Brain microvascular endothelial cell (primary cell): Measurements from ENCODE around the gene SPESP1.

Source experiments
- DNase-seq: peaks from one replicate; pipeline ENCODE4 v3.0.0-alpha.2; 2020
- H3K27ac ChIP-seq: fragments of 250-450 bp; sonication (Bioruptor Pico); 2 replicates; pipeline ENCODE4 v1.5.1; 2020; ENCODE audit warnings: mild to moderate bottlenecking, moderate library complexity
- H3K27me3 ChIP-seq: fragments of 250-450 bp; sonication (Bioruptor Pico); replicated peaks from 2 replicates; pipeline ENCODE4 v1.5.1; 2020; ENCODE audit warnings: mild to moderate bottlenecking
- H3K36me3 ChIP-seq: fragments of 250-450 bp; sonication (Bioruptor Pico); replicated peaks from 2 replicates; pipeline ENCODE4 v1.5.1; 2020; ENCODE audit warnings: mild to moderate bottlenecking
- H3K4me3 ChIP-seq: 2 replicates; pipeline ENCODE4 v1.5.1; 2011; ENCODE audit warnings: low read depth, mild to moderate bottlenecking, control low read depth, low read length, moderate library complexity
- in situ Hi-C: cut with HindIII; loops from 2 replicates; pipeline ENCODE4 v1.10.0; 2017; ENCODE audit warnings: low sequenced_read_pairs, low pct_ligation_motif_present
- TF ChIP-seq, protein P1 (sequence below): IDR thresholded peaks from 2 replicates; pipeline ENCODE4 v1.5.1; 2011; ENCODE audit warnings: low read depth, mild to moderate bottlenecking, moderate library complexity, low read length, control low read depth, inconsistent platforms; ENCODE audit errors: missing control alignments

SPESP1 gene

DNA sequence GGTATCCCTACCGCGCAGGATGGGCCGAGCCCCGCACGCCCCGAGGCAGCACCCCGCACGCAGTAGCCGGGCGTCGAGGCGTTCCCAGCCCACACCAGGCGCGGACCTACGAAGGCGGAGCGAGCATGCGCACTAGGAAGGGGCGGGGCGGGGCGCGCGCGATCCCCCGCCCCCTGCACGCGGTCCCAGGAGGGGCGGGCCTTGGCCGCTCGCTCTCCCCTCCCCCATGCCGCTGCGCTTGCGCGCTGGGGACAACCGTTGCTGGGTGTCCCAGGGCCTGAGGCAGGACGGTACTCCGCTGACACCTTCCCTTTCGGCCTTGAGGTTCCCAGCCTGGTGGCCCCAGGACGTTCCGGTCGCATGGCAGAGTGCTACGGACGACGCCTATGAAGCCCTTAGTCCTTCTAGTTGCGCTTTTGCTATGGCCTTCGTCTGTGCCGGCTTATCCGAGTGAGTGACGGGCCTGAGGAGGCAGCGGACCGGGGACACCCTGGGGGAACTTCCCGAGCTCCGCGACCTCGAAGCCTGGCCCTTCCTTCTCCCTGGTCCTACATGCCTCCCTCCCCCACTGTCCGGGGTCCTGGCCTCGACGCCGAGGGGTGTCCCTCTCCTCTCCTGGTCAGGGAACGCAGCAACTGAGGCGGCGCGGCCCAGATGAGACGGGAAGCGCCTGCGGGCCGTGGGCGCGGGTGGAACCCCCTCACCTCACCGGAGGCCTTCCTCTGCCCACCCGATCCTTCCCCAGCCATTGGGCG, at the start of gene SPESP1:
TSS of gene SPESP1 (plus strand) at position 258 of the 755 bp plus-strand sequence. CDS start at position 387, 129 bp downstream.
- H3K27me3 ChIP-seq: peaks cover 2% of the 10 kb centered on the region
- H3K36me3 ChIP-seq: no peaks in the 10 kb centered on the region
- TF ChIP-seq, protein P1, sequence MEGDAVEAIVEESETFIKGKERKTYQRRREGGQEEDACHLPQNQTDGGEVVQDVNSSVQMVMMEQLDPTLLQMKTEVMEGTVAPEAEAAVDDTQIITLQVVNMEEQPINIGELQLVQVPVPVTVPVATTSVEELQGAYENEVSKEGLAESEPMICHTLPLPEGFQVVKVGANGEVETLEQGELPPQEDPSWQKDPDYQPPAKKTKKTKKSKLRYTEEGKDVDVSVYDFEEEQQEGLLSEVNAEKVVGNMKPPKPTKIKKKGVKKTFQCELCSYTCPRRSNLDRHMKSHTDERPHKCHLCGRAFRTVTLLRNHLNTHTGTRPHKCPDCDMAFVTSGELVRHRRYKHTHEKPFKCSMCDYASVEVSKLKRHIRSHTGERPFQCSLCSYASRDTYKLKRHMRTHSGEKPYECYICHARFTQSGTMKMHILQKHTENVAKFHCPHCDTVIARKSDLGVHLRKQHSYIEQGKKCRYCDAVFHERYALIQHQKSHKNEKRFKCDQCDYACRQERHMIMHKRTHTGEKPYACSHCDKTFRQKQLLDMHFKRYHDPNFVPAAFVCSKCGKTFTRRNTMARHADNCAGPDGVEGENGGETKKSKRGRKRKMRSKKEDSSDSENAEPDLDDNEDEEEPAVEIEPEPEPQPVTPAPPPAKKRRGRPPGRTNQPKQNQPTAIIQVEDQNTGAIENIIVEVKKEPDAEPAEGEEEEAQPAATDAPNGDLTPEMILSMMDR: no peak
- DNase-seq: peak; percentile 1
- H3K4me3 ChIP-seq: peak within 1 kb of the TSS; percentile 61
- in situ Hi-C loops: no loop called here
- no peak within 1 kb of the TSS for H3K27ac ChIP-seq

DNA sequence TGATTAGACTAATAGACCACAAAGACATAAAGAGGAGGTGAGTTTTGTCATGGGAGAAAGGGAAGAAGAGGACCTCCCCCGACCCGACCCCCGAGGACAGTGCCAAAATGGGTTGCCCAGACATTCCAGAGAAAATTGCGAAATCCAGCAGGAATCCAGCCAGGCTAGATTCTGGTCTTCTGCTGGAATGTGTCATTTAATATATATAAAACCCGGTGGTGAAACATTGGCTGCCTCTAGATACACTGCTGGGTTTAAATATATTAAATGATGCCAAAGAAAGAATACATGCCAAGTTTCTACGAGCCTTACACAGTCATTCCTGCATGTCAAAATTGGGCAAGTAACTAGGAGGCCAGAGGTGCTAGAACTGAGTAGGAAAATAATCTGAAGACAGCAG, 45.3 kb upstream of the SPESP1 start:
- Histone ChIP-seq H3K36me3 (no peaks in the 10 kb centered on the region), H3K4me3 (no peak overlapping the region), H3K27ac (no peak overlapping the region), H3K27me3 (no peaks in the 10 kb centered on the region)
- TF ChIP-seq, protein P1: no peak
- in situ Hi-C loops: no loop called here
- DNase-seq: peak; percentile 28

DNA sequence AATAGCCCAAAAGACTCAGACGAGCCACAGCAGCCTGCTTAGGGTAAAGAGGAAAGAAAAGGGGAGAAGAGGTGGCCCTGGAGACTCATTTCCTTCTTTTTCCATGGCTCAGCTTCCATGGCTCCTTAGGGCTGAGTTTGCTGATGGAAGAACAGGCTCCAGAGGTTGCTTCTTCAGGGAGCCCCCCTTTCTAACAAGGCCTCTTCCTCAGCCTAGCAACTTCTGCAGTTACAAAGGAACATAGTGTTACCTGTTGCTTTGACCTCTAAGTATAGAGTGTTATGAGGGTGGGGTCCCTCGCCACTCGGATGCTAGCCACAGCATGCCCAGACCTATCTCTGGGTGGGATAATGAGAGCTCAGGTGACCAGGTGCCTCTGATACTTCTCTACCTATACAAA, 43.2 kb upstream of the SPESP1 start:
- H3K27me3 ChIP-seq: no peaks in the 10 kb centered on the region
- TF ChIP-seq, protein P1: no peak
- DNase-seq: no peak
- no peak overlapping the region for H3K4me3 ChIP-seq
- H3K36me3 ChIP-seq: no peaks in the 10 kb centered on the region
- in situ Hi-C loops: no loop called here
- no peak overlapping the region for H3K27ac ChIP-seq

DNA sequence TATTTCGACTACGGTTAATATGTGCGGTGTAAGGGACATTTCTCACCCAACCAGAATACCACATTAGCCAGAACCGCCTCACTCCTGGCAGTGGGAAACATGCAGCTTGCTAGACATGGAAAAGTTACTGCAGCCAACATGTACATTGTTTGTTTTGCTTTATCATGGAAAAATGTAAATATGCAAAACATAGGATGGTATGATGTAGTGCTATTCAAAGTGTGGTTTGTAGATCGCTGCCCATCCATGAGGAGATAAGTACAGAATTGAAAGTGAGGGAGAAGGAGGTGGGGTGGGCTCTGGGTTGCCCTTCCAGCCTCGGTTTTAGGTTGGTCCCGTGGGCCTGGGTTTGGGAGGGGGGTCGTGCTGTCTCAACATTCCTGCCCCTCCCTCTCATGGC, 42.5 kb upstream of the SPESP1 start:
- no peak for DNase-seq
- TF ChIP-seq, protein P1: no peak
- in situ Hi-C loops: no loop called here

DNA sequence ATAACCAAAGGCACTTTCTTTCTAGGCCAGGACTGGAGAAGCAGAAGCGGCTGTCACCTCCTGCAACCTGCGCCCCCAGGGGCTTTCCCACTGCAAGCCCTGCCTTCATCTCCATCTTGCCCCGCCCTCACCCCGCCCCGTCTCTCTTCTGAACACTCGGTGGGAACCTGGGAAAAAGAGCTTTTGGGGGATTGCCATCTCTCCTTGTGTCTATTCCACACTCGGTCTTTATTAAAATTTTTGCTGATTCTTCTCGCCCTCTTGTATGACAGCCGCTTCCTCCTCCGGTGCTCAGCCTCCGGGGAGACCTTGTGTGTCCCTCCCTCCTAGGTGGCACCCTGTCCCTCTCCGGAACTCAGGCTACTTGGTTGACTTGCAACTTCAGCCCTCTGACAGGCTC, 41.9 kb upstream of the SPESP1 start:
- Histone ChIP-seq H3K4me3 (no peak overlapping the region), H3K27me3 (no peaks in the 10 kb centered on the region), H3K27ac (no peak overlapping the region), H3K36me3 (no peaks in the 10 kb centered on the region)
- TF ChIP-seq, protein P1: no peak
- DNase-seq: no peak
- in situ Hi-C loops: no loop called here

More for the DNA sequence above, 42.5 kb upstream of the SPESP1 start:
- Histone ChIP-seq H3K27me3 (no peaks in the 10 kb centered on the region), H3K27ac (no peak overlapping the region), H3K36me3 (no peaks in the 10 kb centered on the region), H3K4me3 (no peak overlapping the region)

DNA sequence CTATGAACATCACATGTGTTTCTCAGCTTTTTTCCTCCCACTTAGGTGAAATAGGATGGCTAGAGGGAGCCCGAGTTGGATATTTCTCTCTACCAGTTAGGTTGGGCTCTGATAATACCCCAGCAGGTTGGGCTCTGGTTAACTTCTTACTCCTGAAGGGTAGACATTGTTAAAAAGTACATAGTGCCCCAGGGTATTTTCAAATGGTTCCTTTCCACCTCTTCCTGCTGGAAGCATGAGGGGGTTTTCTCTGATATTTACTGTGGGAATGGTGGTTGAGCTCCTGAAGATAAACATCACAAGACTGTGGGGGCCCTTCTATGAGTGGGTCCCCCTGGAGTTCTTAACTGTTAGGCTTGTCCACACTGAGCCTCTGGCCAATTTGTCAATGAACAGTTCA, 36.1 kb upstream of the SPESP1 start:
- Histone ChIP-seq H3K36me3 (no peaks in the 10 kb centered on the region), H3K27ac (no peak overlapping the region), H3K4me3 (no peak overlapping the region), H3K27me3 (peaks cover 2% of the 10 kb centered on the region)
- in situ Hi-C loops: no loop called here
- TF ChIP-seq, protein P1: no peak
- DNase-seq: no peak
